GM19351 (cell line): ENCODE data around the gene MTAP.
A peak's percentile ranks its signal among the peaks of the same experiment; 100 is the strongest.

ENCODE experiments used
- ATAC-seq: cut with Tn5 transposase; IDR thresholded peaks from one replicate; pipeline ENCODE4 v1.9.1; 2021; ENCODE audit warnings: mild to moderate bottlenecking, moderate library complexity; ENCODE audit not compliant: unreplicated experiment

Gene MTAP

DNA sequence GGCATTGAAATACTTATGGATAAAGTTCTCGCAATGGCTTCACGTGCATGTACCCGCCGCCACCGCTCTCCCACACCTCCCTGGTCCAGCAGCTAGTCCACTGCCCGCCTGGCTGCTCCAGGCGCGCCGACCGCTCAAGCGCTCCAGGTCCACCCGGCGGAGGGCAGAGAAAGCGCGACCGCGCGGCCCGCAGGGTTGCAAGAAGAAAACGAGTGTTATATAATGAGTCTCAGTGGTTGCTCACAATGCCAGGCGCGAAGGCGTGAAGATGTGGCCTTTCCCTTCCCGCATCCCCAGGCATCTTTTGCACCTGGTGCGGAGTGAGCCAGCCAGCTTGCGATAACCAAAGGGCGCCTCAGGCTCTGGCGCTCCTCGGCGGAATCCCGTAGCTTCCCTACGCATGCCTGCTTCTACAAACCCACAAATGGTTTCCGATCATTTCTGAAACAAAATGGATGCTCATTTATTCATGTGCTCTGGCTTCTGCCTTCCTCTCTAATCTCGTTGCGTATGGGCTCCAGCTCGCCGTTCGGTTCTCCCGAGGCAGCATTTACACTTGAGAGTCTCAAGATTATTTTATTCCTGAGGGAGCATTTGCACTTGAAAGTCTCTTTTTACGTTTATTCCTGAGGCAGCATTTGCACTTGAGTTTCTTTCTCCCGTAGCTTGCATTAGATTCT, 166.0 kb downstream of the MTAP start:
- no peak for ATAC-seq

DNA sequence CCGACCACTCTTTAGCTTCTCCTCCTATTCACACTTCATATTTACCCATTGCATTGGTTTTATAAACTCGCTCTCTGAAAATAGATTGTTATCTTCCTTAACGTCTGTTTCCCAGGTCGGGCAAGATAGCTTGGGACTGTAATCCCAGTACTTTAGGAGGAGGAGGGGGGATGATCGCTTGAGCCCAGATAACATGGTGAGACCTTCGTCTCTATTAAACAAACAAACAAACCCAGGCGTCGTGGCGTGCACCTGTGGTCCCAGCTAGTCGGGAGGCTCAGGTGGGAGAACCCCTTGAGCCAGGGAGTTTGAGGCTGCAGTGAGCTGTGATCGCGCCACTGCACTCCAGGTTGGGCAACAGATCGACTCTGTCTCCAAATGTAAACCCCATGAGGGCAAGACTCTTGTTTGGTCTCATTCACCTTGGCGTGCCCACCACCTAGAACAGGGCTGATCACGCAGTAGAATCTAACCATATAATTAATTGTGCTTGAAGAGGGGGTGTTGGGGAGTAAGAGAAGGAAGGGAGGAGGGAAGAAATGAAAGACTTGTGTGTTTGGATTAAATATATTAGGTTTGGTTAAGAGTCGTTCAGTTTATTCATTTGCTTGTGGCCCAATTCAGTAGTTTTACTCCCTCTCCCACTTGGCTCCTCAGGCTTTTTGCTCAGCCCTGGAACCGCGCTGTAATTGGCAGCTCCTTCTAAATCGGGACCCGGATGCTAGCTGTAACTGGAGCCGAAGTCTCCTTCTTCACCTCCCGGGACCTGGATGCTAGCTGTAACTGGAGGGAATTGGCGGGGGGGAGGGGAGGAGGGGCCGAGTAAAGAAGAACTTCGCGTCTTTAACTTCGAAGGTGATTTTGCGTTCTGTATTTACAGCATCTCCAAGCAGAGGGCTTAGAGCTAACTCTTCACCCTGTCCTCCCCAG, 166.8 kb downstream of the MTAP start:
- ATAC-seq = no peak

DNA sequence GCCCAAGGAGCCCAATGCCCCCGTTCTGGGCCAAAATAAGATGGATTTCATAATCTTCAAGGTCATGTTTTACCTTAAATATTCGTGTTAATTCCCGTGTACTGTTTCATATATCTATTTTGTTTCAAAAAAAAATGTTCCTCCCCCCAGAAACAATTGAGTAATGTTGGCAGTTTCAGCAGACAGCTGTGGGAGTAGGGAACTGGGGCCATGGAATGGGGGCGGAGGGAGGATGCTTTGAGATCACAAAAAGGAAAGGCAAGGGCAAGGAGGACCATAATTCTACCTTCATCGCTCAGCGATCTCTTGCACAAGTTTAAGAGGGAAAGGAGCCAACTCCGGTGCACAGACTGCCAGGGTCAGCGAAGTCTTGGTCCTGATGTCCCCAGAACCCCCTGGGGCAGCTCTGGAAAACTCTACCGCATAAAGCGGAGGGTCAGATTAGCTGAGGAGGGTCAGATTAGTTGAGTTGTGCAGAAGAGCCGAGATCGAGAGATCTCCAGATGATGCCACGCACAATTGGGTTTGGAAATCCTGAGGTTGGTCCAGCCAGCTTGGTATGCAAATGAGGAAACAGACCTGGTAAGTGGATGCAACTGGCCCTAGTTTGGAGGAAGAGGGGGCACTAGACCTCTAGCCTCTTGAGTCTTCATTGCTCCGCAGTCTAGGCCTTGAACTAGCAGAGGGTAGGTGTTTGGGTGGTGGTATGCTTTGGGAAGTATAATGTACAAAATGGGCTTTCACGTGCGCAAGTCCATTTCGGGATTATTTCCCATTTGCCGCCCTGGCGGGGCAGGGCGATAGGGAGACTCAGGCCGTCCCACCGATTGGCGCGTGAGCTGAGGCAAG, 167.7 kb downstream of the MTAP start:
- no peak for ATAC-seq

DNA sequence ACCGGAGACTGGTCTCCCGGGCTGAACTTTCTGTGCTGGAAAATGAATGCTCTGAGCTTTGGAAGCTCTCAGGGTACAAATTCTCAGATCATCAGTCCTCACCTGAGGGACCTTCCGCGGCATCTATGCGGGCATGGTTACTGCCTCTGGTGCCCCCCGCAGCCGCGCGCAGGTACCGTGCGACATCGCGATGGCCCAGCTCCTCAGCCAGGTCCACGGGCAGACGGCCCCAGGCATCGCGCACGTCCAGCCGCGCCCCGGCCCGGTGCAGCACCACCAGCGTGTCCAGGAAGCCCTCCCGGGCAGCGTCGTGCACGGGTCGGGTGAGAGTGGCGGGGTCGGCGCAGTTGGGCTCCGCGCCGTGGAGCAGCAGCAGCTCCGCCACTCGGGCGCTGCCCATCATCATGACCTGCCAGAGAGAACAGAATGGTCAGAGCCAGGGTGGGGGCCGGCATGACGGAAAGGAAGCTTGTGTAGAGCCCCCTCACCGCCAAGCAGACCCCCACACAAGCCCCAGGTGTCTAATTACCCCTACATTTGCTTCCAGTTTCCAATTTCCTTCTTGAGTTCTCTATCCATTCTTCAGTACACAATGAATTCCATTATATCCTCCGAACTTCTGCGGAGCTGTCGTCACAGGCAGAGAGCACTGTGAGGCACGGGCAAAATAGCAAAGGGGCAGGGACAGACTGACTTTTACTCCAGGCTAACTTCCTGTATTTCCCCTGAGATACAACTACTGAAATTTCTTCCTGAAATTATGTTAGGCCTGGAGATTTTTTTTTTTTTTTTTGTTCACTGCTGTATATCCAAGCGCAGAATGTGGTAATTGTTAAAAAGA, 168.6 kb downstream of the MTAP start:
- ATAC-seq = no peak

DNA sequence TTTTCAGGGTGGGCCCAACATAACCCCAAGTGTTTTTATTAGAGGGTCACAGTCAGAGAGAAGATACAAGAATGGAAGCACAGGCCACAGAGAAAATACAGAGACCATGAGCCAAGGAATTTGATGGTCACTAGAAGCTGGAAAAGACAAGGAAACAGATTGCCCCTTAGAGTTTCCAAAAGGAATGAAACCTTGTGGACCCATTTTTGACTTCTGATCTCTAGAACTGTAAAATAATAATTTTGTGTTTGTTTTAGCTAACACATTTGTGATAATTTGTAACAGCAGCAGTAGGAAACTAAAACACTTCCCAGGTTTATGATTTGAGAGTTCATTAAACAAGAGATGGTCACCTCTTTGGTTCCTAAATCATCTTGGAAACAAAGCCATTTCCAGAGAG, 169.9 kb downstream of the MTAP start:
- ATAC-seq = no peak

DNA sequence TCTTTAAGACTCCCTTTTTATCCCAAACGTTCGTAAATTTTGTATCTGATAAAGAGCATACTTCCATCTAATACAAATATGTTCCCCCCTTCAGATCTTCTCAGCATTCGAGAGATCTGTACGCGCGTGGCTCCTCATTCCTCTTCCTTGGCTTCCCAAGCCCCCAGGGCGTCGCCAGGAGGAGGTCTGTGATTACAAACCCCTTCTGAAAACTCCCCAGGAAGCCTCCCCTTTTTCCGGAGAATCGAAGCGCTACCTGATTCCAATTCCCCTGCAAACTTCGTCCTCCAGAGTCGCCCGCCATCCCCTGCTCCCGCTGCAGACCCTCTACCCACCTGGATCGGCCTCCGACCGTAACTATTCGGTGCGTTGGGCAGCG, 171.9 kb downstream of the MTAP start:
- no peak for ATAC-seq

DNA sequence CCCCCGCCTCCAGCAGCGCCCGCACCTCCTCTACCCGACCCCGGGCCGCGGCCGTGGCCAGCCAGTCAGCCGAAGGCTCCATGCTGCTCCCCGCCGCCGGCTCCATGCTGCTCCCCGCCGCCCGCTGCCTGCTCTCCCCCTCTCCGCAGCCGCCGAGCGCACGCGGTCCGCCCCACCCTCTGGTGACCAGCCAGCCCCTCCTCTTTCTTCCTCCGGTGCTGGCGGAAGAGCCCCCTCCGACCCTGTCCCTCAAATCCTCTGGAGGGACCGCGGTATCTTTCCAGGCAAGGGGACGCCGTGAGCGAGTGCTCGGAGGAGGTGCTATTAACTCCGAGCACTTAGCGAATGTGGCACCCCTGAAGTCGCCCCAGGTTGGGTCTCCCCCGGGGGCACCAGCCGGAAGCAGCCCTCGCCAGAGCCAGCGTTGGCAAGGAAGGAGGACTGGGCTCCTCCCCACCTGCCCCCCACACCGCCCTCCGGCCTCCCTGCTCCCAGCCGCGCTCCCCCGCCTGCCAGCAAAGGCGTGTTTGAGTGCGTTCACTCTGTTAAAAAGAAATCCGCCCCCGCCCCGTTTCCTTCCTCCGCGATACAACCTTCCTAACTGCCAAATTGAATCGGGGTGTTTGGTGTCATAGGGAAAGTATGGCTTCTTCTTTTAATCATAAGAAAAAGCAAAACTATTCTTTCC, 172.4 kb downstream of the MTAP start:
- ATAC-seq = peak; percentile 63

DNA sequence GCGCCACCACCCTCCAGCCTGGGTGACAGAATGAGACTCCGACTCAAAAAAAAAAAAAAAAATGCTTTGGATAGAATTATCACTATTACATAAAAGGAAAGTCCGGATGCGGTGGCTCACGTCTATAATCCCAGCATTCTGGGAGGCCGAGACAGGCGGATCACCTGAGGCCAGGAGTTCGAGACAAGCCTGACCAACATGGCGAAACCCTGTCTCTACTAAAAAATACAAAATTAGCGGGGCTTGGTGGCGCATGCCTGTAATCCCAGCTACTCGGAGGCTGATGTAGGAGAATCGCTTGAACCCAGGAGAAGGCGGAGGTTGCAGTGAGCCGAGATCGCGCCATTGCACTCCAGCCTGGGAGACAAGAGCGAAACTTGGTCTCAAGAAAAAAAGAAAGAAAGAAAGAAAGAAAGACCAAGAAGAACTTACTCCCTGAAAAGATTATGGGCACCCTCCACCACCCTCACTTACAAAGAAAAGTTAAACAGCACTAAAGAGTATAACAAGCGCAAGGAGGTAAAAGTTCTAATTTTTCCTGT, 174.0 kb downstream of the MTAP start:
- ATAC-seq = no peak

DNA sequence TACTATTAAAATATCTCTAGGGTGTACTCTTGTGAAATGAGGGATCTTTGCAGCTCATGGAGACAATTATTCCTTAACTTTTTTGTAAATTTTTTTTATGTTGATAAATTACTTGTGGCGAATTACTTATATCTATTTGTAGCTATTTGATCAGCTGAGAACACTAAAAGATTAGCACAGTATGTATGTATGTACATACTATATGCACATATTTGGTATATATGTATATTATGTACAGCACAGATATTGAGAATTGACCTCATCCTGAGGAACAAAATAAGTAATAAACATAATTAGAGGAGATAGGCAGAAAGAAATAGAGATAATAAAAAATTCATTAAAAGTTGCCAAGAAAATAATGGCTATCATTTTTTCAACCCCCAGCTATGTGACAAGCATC, 180.0 kb downstream of the MTAP start:
- no peak for ATAC-seq

DNA sequence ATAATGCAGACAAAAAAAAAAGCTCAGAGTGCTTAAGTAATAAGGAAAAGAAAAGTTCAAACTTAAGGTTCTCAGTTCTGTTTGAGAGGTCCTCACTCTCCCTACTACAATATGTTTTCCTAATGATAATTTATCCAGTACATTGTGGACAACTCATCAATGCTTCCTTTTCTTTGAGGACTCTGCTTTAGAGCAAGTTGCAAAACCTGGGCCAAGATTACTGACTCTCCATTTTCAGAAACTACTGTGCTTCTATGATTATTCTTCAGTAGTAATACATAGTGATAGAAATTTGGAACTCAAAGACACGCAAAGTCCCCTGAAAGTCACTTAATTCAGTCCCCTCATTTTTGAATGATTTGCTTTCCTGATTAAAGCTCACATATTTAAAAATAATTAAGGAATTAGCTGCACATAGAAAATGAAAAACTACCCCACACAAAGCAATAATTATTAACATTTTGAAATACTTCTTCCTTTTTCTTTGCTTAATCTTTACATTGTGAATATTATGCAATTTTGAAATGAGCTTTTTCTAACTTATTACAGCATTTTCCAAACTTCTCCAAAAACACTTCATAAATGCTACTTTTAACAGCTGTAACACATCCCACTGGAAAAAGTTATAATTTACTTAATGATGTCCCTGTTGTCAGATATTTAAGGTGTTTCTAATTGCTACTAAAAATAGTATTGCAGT, 180.6 kb downstream of the MTAP start:
- no peak for ATAC-seq

DNA sequence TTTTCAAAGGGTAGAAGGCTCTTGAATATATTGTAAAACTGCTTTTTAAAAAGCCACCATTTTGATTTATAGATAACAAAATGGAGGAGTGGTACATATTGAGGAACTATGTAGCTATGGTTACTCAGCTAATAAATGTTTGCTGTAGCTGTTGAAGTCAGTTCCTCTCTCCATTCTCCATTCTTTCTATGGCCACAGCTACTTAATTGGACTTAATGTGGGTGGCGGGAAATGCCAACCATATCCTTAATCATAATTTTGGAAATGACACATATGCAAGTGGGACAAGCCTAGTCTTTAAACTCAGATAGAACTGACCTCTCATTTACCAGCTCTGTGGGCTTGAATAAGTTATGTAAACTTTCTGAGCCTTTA, 181.1 kb downstream of the MTAP start:
- ATAC-seq = no peak

DNA sequence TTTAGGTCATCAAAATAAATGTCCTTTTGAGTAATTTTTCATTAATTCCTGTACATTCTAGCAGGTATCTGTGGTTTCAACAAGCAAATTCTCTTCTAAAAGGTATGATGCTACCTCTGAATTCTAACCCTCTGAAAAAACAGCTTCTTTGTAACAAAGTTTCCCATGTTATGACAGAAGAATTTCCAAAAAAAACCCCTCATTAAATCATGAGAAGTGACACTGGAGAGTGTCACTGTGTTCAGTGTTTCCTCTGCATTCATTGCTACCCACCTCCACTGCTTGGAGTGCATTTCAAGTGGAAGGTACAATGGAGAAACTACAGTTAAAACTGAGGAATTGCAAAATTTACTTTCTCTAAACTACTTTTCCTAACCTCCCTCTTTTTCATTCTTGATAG, 181.7 kb downstream of the MTAP start:
- no peak for ATAC-seq

DNA sequence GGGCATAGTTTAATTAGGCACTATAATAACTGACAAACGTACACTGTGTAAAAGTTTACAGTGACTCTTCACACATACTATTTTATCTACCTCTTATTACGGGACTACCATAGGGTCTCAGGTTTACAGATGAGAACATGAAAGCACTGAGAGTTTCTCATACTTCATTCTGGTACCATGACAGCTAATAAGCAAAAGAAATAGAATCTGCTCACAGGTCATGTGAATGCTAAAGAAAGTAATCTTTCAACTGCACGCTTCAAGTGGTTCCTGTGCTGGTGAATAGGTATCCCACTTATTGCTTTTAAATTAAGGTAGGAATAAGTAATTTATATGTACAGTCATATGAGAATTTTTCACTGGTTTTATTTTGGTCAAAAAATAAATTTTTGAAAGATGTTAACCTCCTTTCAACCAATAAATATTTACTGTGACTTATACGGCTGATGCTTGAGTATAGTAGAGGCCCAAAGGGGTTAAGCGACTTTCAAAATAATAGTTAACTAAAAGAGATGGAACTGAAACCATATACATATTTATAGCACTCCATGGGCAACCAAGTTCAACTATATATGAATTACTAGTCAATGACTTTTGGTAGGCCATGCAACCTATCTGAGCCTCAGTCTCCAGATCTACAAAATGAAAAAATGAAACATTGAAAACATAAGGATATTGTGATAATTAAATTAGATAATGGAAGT, 183.7 kb downstream of the MTAP start:
- ATAC-seq = peak; percentile 56
